ENCODE data around the gene TLX3. TPM values are rescaled to one million over a fixed set of nuclear protein-coding genes. Genes with fewer than 3 reads are reported as not detected.

Gene TLX3
- total and polyA plus RNA-seq, 3 donors from 2014 or later = 0.21 TPM; not detected in 2

DNA sequence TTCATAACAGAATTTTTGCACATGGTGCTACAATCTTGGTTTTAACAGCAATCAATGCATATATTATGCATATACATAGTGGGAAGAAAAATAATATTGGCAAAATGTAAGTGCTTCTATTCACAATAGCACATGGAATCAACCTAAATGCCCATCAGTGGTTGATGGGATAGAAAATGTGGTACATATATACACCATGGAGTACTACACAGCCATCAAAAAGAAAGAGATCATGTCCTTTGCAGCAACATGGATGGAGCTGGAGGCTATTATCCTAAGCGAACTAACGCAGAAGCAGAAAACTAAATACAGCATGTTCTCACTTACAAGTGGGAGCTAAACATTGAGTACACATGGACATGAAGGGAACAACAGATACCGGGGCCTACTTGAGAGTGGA is 37.2 kb upstream of the TLX3 start:
- H3K27ac ChIP-seq = no peak overlapping the region
- TF ChIP-seq, protein P1, sequence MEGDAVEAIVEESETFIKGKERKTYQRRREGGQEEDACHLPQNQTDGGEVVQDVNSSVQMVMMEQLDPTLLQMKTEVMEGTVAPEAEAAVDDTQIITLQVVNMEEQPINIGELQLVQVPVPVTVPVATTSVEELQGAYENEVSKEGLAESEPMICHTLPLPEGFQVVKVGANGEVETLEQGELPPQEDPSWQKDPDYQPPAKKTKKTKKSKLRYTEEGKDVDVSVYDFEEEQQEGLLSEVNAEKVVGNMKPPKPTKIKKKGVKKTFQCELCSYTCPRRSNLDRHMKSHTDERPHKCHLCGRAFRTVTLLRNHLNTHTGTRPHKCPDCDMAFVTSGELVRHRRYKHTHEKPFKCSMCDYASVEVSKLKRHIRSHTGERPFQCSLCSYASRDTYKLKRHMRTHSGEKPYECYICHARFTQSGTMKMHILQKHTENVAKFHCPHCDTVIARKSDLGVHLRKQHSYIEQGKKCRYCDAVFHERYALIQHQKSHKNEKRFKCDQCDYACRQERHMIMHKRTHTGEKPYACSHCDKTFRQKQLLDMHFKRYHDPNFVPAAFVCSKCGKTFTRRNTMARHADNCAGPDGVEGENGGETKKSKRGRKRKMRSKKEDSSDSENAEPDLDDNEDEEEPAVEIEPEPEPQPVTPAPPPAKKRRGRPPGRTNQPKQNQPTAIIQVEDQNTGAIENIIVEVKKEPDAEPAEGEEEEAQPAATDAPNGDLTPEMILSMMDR (IDR thresholded peaks at IDR 0.05) = no peak
- H3K4me1 ChIP-seq = no peaks in the 10 kb centered on the region
- WGBS, 2 donors = 92 to 94% methylated on average over 3 of the region's 3 CpGs
- H3K9me3 ChIP-seq = no peaks in the 10 kb centered on the region
- H3K4me3 ChIP-seq = no peak overlapping the region
- H3K36me3 ChIP-seq (ENCODE audit: low read depth, missing control alignments) = no peaks in the 10 kb centered on the region
- no peaks in the 10 kb centered on the region for H3K27me3 ChIP-seq
- intact Hi-C loops (cut with DNase I; ENCODE audit: low total_unique reads) = no loop called here
- DNase-seq = no peak

DNA sequence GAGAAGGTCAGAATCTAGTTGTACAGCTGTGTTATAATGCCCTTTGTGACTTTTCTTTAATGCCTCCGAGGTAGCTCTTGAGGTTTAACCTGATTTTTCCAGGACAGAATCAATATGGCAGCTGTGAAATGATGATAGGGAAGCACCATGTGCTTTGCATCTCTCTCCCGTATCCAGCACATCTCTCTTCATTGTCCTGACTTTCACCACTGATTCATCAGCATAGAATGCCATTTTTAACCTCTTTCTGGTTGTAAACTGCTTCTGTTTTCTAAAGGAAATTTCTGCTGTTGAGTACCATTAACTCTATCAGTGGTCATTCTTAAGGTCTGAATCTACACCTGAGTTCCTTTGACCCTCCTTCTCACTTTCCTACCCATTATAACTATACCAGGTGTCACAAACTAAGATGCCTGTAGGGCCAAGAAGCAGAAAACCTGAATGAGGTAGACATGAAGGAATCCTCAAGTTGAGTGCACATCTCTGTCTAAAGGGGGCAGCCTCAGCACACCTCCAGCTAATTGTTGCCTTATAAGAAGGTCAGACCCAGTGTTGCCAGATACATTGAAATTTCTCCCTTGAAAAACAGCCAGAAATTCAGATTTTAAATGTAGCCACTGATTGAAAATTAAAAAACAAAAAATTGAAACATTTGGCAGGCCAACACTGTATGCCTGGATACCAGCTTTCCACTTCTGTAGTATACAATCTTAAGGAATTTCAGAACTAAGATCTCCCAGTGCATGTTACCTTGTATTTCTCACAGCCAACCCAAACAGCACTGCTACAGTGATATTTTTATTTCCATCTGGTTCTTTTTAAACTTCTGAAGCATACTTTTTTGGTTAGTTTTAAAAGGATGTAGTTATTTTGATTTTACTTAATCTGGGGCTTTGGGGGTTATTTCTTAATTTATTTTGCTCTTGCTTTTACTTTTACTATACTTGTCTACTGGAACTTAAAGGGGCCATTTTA is 35.8 kb upstream of the TLX3 start:
- no peak for TF ChIP-seq POLR2A (IDR thresholded peaks at IDR 0.05)
- TF ChIP-seq, protein P1 (IDR thresholded peaks at IDR 0.05) = peak in 1 of 3 experiments; percentile 25
- Histone ChIP-seq H3K4me3 (no peak overlapping the region), H3K36me3 (ENCODE audit: low read depth, missing control alignments) (no peaks in the 10 kb centered on the region), H3K27ac (no peak overlapping the region), H3K27me3 (no peaks in the 10 kb centered on the region), H3K4me1 (no peaks in the 10 kb centered on the region), H3K9me3 (no peaks in the 10 kb centered on the region)
- intact Hi-C loops (cut with DNase I; ENCODE audit: low total_unique reads) = no loop called here
- peak; percentile 70 for DNase-seq
- 60 to 75% methylated on average over 2 of the region's 2 CpGs for WGBS, 2 donors

- intact Hi-C loops (cut with DNase I; ENCODE audit: low total_unique reads) = no loop called here
- WGBS, 2 donors = 49 to 52% methylated on average over 5 of the region's 5 CpGs
- TF ChIP-seq, protein P1 (IDR thresholded peaks at IDR 0.05) = no peak
- no peak for TF ChIP-seq POLR2A (IDR thresholded peaks at IDR 0.05)
- Histone ChIP-seq H3K36me3 (ENCODE audit: low read depth, missing control alignments) (no peaks in the 10 kb centered on the region), H3K27me3 (no peaks in the 10 kb centered on the region), H3K27ac (no peak overlapping the region), H3K9me3 (no peaks in the 10 kb centered on the region), H3K4me3 (no peak overlapping the region), H3K4me1 (no peaks in the 10 kb centered on the region)
- peak; percentile 19 for DNase-seq
These were observed 33.1 kb upstream of the TLX3 start for GRCh38 chr5:171275841-171276544.

DNA sequence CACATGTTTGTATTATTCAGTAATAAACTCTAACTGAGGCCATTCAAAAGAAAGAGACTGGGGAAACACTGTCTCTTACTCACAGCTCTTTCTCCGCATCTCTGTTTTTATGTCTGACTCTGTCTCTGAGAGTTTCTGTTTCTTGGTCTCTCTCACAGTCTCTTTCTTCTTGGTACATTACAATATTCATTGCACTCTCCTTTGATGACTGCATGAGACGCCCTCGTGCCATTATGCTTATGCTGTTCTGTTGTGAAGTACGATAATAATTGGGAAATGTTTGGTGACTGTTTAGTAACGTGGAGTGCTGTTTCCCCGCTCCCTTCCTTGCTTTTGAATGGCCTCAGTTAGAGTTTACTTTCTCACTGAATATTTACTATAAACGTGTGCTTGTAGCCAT is 25.3 kb upstream of the TLX3 start:
- Histone ChIP-seq H3K27ac (no peak overlapping the region), H3K27me3 (no peaks in the 10 kb centered on the region), H3K4me1 (no peaks in the 10 kb centered on the region), H3K9me3 (no peaks in the 10 kb centered on the region), H3K36me3 (ENCODE audit: low read depth, missing control alignments) (no peaks in the 10 kb centered on the region), H3K4me3 (no peak overlapping the region)
- DNase-seq = no peak
- TF ChIP-seq POLR2A (IDR thresholded peaks at IDR 0.05) = no peak
- TF ChIP-seq, protein P1 (IDR thresholded peaks at IDR 0.05) = no peak
- 85 to 86% methylated on average over 7 of the region's 7 CpGs for WGBS, 2 donors
- intact Hi-C loops (cut with DNase I; ENCODE audit: low total_unique reads) = no loop called here
